Motor neuron (in vitro differentiated cells): ENCODE measurements around the gene STAT5B. TPM values are rescaled to one million over a fixed set of nuclear protein-coding genes. Genes with fewer than 3 reads are reported as not detected.

Experiments used
- ATAC-seq, 8 experiments: fragments of 200-7000 bp; cut with Tn5 transposase; replicated peaks in 6 of 8; 2 replicates each; pipeline ENCODE4 v1.8.0; 2021; ENCODE audit warnings: mild to moderate bottlenecking in 8 of 8, moderate library complexity in 8 of 8
- H3K27ac ChIP-seq, 2 donors: fragments of 250-450 bp; sonication (Bioruptor Pico); 2 replicates each; pipeline ENCODE4 v1.9.0; 2021; ENCODE audit warnings: antibody characterized with exemption in 2 of 2, mild to moderate bottlenecking in 2 of 2, moderate library complexity in 1 of 2
- H3K4me1 ChIP-seq, 2 donors: fragments of 250-450 bp; sonication (Bioruptor Pico); replicated peaks in 1 of 2; 2 replicates each; pipeline ENCODE4 v1.6.1; 2021; ENCODE audit warnings: antibody characterized with exemption in 2 of 2, mild to moderate bottlenecking in 2 of 2, moderate library complexity in 1 of 2
- H3K4me3 ChIP-seq, 5 donors: fragments of 250-450 bp; sonication (Bioruptor Pico); 2 replicates each; pipeline ENCODE4 v1.9.0; 2021; ENCODE audit warnings: antibody characterized with exemption in 5 of 5, mild to moderate bottlenecking in 5 of 5, moderate library complexity in 4 of 5
- WGBS, 10 experiments: fragments of 450-650 bp; shearing (Covaris generic); methylation state at CpG; one replicate each; pipeline ENCODE4 v1.0.0; 2022; 5-methylcytosine and 5-hydroxymethylcytosine counted together
- in situ Hi-C, 9 experiments: fragments of 400-800 bp; cut with MboI; loops; one replicate each; pipeline ENCODE4 v1.15.0; 2021; ENCODE audit warnings: low sequenced_read_pairs in 9 of 9, low pct_unique_long_range_greater_than_20kb in 2 of 9; ENCODE audit not compliant: unreplicated experiment in 9 of 9
- total RNA-seq, 8 experiments: library from RNA; unstranded; fragments of 300-600 nt; gene quantifications; 2 replicates each; pipeline versions ENCODE4 v1.2.3 to v1.2.4, GENCODE V29; 2022

STAT5B gene
- total RNA-seq, 8 experiments from 2014 or later: 21.6 to 27.7 (median 23.5) TPM

- H3K4me3 ChIP-seq: no peak overlapping the region
- WGBS, 10 experiments: 33 to 100% methylated on average over 1 to 2 of the region's 6 CpGs; no CpG with 5 or more reads in 8 of the 10 experiments
- no peak for ATAC-seq
- H3K27ac ChIP-seq: peak overlapping the region in 1 of 2 donors; percentile 69
- peaks cover 34 to 36% of the 10 kb centered on the region in 2 donors for H3K4me1 ChIP-seq
- in situ Hi-C loops: loop anchor here in 1 of 9 experiments (25.0 kb wide), 1 partner anchor 185 kb away; the partner anchor contains the start of gene STAT3
Observed at GRCh38 chr17:42202159-42202558, 74.0 kb downstream of the STAT5B start.

GRCh38 chr17:42201458-42201772 lies 74.8 kb downstream of the STAT5B start:
- Histone ChIP-seq H3K27ac (peak overlapping the region; percentile 69 to 70), H3K4me1 (peaks cover 34 to 36% of the 10 kb centered on the region in 2 donors), H3K4me3 (no peak overlapping the region)
- in situ Hi-C loops: loop anchor here in 1 of 9 experiments (25.0 kb wide), 1 partner anchor 186 kb away; the partner anchor contains the start of gene STAT3
- 30 to 100% (median 78%) methylated on average over 2 to 5 of the region's 10 CpGs; no CpG with 5 or more reads in 4 of the 10 experiments for WGBS, 10 experiments
- ATAC-seq: no peak

- in situ Hi-C loops: loop anchor here in 1 of 9 experiments (25.0 kb wide), 1 partner anchor 186 kb away; the partner anchor contains the start of gene STAT3
- H3K4me1 ChIP-seq: peaks cover 34 to 36% of the 10 kb centered on the region in 2 donors
- WGBS, 10 experiments: 0 to 96% (median 10%) methylated on average over 1 to 10 of the region's 14 CpGs; no CpG with 5 or more reads in 1 of the 10 experiments
- H3K27ac ChIP-seq: peak overlapping the region; percentile 69 to 70
- peak in 6 of 8 experiments; percentile 65 to 92 (median 90) for ATAC-seq
- no peak overlapping the region for H3K4me3 ChIP-seq
Observed at GRCh38 chr17:42200706-42201457, 75.3 kb downstream of the STAT5B start.

- 40 to 100% (median 68%) methylated on average over 1 to 6 of the region's 12 CpGs; no CpG with 5 or more reads in 3 of the 10 experiments for WGBS, 10 experiments
- H3K4me3 ChIP-seq: no peak overlapping the region
- H3K27ac ChIP-seq: peak overlapping the region in 1 of 2 donors; percentile 60
- peaks cover 35 to 37% of the 10 kb centered on the region in 2 donors for H3K4me1 ChIP-seq
- in situ Hi-C loops: loop anchor here in 1 of 9 experiments (25.0 kb wide), 1 partner anchor 188 kb away; the partner anchor contains the start of gene STAT3
- ATAC-seq: no peak
Observed at GRCh38 chr17:42199416-42200011, 76.7 kb downstream of the STAT5B start.

GRCh38 chr17:42198897-42199296 lies 77.3 kb downstream of the STAT5B start:
- H3K4me1 ChIP-seq: peaks cover 37 to 38% of the 10 kb centered on the region in 2 donors
- in situ Hi-C loops: no loop called here
- H3K4me3 ChIP-seq: no peak overlapping the region
- peak overlapping the region in 1 of 2 donors; percentile 25 for H3K27ac ChIP-seq
- WGBS, 10 experiments: 43 to 86% (median 73%) methylated on average over 1 to 4 of the region's 4 CpGs; no CpG with 5 or more reads in 4 of the 10 experiments
- ATAC-seq: no peak

GRCh38 chr17:42197564-42198156 lies 78.5 kb downstream of the STAT5B start:
- in situ Hi-C loops: no loop called here
- Histone ChIP-seq H3K4me1 (peaks cover 42 to 43% of the 10 kb centered on the region in 2 donors), H3K27ac (no peak overlapping the region), H3K4me3 (no peak overlapping the region)
- no peak for ATAC-seq
- WGBS, 10 experiments: 59 to 100% (median 96%) methylated on average over 1 to 8 of the region's 8 CpGs; no CpG with 5 or more reads in 1 of the 10 experiments

GRCh38 chr17:42193969-42194899 lies 82.0 kb downstream of the STAT5B start, which contains the start of gene GHDC:
Gene GHDC, minus strand, starts transcription at chr17:42194494. Its CDS starts 913 bp downstream, at chr17:42193581.
- Histone ChIP-seq H3K4me3 (peak within 1 kb of the TSS; percentile 40 to 83 (median 51)), H3K4me1 (peaks cover 15 to 16% of the 10 kb centered on the region in 2 donors), H3K27ac (peak within 1 kb of the TSS in 1 of 2 donors; percentile 20)
- ATAC-seq: peak; percentile 94 to 97 (median 96)
- in situ Hi-C loops: no loop called here
- 0 to 79% (median 11%) methylated on average over 3 to 14 of the region's 24 CpGs; no CpG with 5 or more reads in 1 of the 10 experiments for WGBS, 10 experiments

- peaks cover 9 to 10% of the 10 kb centered on the region in 2 donors for H3K4me1 ChIP-seq
- peak overlapping the region; percentile 40 to 83 (median 51) for H3K4me3 ChIP-seq
- H3K27ac ChIP-seq: no peak overlapping the region
- ATAC-seq: no peak
- 60 to 87% (median 73%) methylated on average over 1 to 6 of the region's 12 CpGs; no CpG with 5 or more reads in 4 of the 10 experiments for WGBS, 10 experiments
- in situ Hi-C loops: no loop called here
Observed at GRCh38 chr17:42193216-42193968, 82.8 kb downstream of the STAT5B start.

- ATAC-seq: no peak
- no peak overlapping the region for H3K27ac ChIP-seq
- WGBS, 10 experiments: 70 to 100% (median 90%) methylated on average over 1 to 7 of the region's 23 CpGs; no CpG with 5 or more reads in 3 of the 10 experiments
- in situ Hi-C loops: no loop called here
- H3K4me1 ChIP-seq: peaks cover 7 to 9% of the 10 kb centered on the region in 2 donors
- no peak overlapping the region for H3K4me3 ChIP-seq
Observed at GRCh38 chr17:42192189-42193126, 83.7 kb downstream of the STAT5B start.

GRCh38 chr17:42191275-42191608 lies 84.9 kb downstream of the STAT5B start:
- H3K4me3 ChIP-seq: no peak overlapping the region
- in situ Hi-C loops: no loop called here
- 80 to 100% (median 100%) methylated on average over 1 to 4 of the region's 5 CpGs; no CpG with 5 or more reads in 5 of the 10 experiments for WGBS, 10 experiments
- peaks cover 7 to 10% of the 10 kb centered on the region in 2 donors for H3K4me1 ChIP-seq
- ATAC-seq: no peak
- H3K27ac ChIP-seq: no peak overlapping the region
